NCI-H460 (cell line): Measurements from ENCODE around the gene ST6GALNAC3. TPM values are rescaled to one million over a fixed set of nuclear protein-coding genes. Genes with fewer than 3 reads are reported as not detected.

Source experiments
- DNase-seq: peaks from one replicate; pipeline ENCODE4 v3.0.0-alpha.2; 2016; ENCODE audit warnings: low read depth; ENCODE audit errors: extremely low read depth
- total RNA-seq: library from RNA; depleted of rRNA; stranded (reverse); fragments of >200 nt; shearing (Covaris generic); gene quantifications from 2 replicates; pipeline ENCODE4 v1.2.3, GENCODE V29; 2014

ST6GALNAC3 gene
- total RNA-seq, 1 experiment from 2014 or later, result 0.67 TPM

DNA sequence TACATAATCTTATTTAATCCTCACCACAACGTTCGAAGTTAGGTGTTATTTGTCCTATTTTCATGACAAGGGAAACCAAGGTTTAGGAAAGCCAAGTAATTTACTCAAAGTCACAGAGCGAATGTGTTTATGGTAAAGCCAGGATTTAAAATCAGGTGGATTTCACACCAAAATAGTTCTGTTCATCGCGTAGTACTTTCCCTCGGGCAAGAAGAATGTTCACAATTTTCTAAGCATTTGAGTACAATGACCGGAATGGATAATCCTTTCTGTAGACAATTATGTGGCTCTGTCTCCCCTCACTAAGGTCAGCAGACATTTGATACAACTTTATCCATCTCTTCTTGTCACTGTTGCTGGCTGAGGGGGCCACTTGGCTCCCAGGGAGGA lies 204.2 kb downstream of the ST6GALNAC3 start:
- DNase-seq, result no peak

- no peak for DNase-seq
Measured at GRCh38 chr1:76279101-76279748, 204.7 kb downstream of the ST6GALNAC3 start.

DNA sequence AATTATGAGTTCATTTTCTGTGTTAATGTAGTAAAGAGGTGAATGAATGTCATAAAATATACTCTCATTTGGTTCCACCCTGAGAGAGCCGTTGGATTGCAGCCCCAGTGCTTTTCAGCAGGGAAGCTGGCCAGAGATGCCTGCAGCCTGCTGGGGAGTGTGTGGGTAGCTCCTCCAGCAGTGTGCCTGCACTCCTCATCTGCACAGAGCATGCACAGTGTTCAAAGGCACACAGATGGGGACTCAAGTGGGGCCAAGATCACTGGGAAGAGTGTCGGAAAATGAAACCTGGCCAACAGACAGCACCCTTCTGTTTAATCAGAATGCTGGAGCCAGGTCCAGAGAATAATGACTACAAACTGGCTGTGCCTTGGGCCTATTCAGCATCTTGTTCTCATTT lies 206.8 kb downstream of the ST6GALNAC3 start:
- DNase-seq, result no peak

DNA sequence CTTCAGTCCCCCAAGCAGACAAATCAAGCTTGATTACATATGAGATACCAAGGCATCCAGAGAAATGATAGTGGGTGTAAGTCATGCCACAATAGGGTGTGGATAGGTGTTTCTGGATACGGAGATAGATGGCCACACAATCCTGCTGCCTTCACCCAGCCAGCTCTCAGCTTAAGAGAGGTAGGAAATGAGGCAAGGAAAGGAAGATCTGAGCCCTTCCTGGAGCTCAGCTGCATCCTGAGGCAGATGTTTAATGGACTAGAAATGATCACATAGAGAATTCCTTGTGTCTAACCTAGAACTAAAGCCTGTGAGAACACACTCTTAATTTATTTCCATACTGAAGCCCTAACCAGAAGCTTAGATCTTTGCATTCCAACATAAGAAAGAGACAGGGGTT lies 210.3 kb downstream of the ST6GALNAC3 start:
- no peak for DNase-seq

- DNase-seq, result no peak
Measured at GRCh38 chr1:76285578-76286135, 211.1 kb downstream of the ST6GALNAC3 start.

DNA sequence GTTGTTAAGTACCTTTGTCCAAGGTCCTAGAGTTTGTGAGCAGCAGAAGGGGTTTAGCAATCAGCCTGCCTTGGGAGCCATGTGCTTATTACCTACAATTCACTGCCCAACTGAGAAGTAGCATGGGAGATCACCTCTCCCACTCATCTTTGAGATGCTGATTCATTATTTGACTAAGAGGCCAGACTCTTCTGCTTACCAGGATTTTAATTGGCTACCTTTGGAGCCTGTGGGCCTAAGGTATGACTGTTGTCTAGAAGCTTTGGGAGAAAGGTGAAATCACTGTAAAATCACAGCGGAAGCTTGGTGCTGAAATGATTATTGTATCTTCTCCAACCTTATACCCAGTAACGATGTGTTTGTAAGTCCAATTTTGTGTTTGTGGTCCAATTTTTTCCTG lies 213.4 kb downstream of the ST6GALNAC3 start:
- DNase-seq, result no peak

DNA sequence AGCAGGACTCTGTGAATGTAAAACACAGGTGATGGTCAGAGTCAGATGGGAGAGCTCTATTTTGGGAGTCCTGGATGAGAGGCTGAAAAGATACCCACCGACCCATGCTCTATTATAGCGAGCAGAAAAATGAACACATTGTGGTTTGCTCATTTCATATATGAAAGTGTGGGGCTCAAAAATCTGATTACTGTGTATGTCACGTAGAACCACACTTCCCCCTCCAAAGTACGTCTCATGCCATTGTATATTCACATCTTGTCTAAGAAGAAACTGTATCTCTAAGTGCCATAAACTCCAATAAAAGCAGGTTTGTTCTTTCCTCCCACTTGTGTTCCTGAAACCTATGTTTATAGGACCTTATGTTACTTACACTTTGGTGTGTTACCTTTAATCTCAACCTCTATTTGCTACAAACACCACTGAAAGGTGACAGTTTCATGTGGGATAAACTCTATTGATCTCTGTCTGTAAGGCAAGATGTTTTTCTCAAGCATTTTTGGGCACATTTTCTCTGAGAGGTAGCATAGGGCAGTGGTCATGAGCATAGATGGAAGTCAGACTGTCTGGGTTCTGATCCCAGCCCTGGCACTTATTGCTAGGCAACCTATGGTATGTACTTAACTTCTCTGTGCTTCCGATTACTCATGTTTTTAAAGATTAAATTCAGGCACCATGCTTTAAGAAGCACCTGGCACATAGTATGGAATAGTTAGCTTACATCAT lies 214.4 kb downstream of the ST6GALNAC3 start:
- no peak for DNase-seq

- no peak for DNase-seq
Measured at GRCh38 chr1:76289692-76290091, 215.1 kb downstream of the ST6GALNAC3 start.

GRCh38 chr1:76290271-76290670 lies 215.7 kb downstream of the ST6GALNAC3 start:
- DNase-seq, result no peak

DNA sequence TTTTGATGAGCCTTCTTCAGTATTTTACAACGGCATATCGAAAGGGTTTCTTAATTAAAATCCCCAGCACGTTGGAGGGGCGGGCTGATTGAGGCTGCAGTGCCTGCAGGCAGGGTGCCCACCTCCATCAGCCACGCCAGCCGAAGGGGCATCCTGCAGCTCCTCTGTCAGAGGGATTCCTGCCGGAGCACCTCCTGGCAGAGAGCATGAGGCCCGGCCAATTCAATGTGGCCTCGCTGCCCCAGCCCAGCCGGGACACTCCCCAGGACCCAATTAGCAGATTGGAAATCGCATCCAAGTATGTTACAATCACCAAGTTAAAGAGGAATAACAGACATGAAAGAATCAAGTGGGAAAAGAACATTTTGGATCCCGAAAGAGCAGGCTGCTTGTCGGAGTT lies 216.6 kb downstream of the ST6GALNAC3 start:
- DNase-seq, result no peak

- no peak for DNase-seq
Measured at GRCh38 chr1:76291737-76292136, 217.2 kb downstream of the ST6GALNAC3 start.

GRCh38 chr1:76292418-76293184 lies 218.1 kb downstream of the ST6GALNAC3 start:
- DNase-seq, result no peak

DNA sequence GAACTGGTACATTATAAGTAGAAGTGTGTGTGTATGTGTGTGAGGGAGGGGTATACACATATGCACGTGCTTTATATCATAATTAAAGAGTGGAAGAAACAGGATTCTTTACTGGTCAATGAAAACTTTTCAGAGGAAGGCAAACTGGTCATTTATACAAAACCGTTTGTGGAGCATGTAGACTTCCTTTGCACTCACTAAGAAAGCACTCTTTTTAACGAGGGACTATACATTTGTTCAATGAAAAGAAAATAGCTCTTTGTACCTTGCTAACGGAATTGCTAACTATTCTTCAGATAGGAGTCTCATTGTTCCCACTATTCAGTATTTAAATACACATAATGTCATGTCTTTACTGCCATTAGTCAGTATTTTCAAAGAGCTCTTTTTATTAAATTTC lies 219.3 kb downstream of the ST6GALNAC3 start:
- no peak for DNase-seq

- DNase-seq, result no peak
Measured at GRCh38 chr1:76294482-76295194, 220.1 kb downstream of the ST6GALNAC3 start.

- no peak for DNase-seq
Measured at GRCh38 chr1:76298399-76298798, 223.9 kb downstream of the ST6GALNAC3 start.

GRCh38 chr1:76299036-76299435 lies 224.5 kb downstream of the ST6GALNAC3 start:
- no peak for DNase-seq

GRCh38 chr1:76300556-76300955 lies 226.0 kb downstream of the ST6GALNAC3 start:
- no peak for DNase-seq

DNA sequence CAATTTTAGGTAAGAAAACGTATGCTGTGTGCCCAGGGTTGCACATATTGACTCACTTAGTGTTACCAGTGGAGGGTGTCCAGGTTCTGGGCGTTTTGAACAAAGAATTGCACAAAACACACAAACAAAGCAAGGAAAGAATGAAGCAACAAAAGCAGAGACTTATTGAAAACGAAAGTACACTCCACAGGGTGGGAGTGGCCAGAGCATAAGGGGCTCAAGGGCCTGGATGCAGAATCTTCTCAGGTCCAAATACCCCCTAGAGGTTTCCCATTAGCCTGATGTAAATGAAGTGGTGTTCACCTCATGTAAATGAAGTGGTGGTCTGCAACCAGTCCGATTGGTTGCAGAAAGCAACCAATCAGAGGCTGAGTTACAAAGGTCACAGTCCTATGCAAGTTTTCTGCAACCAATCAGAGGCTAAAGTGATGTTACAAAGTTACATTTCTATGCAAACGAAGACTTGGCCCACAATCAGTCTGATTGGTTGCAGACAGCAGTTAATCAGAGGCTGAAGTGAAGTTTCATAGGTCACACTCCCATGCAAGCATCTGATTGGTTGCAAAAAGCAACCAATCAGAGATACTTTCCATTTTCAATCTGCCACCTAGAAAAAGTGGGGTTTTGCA lies 228.3 kb downstream of the ST6GALNAC3 start:
- no peak for DNase-seq

GRCh38 chr1:76303340-76303717 lies 228.8 kb downstream of the ST6GALNAC3 start:
- no peak for DNase-seq

- DNase-seq, result no peak
Measured at GRCh38 chr1:76313304-76313703, 238.8 kb downstream of the ST6GALNAC3 start.
